Astrocyte (in vitro differentiated cells and primary cell): ENCODE measurements around the gene UBL4B. TPM values are rescaled to one million over a fixed set of nuclear protein-coding genes. Genes with fewer than 3 reads are reported as not detected.

Source experiments
- DNase-seq: peaks from one replicate; pipeline ENCODE4 v3.0.0-alpha.2; 2010; ENCODE audit warnings: low read depth
- FAIRE-seq: peaks from 2 replicates; lab custom pipeline; 2011; peaks lifted over from hg19 to GRCh38; lab: Jason Lieb, UNC
- H2AFZ ChIP-seq: 2 replicates; pipeline ENCODE4 v1.6.0; 2012; ENCODE audit warnings: low read depth, low read length, inconsistent platforms
- H3K27ac ChIP-seq: 2 replicates; pipeline ENCODE4 v1.5.1; 2011; ENCODE audit warnings: low read depth, low read length, inconsistent platforms
- H3K27me3 ChIP-seq: 2 replicates; pipeline ENCODE4 v1.6.0; 2011; ENCODE audit warnings: low read length, inconsistent platforms; ENCODE audit not compliant: insufficient read depth
- H3K36me3 ChIP-seq: 2 replicates; pipeline ENCODE4 v1.5.1; 2011; ENCODE audit warnings: low read length, inconsistent platforms; ENCODE audit not compliant: insufficient read depth
- H3K4me1 ChIP-seq: 2 replicates; pipeline ENCODE4 v1.5.1; 2011; ENCODE audit warnings: low read length, inconsistent platforms; ENCODE audit not compliant: insufficient read depth
- H3K4me2 ChIP-seq: 2 replicates; pipeline ENCODE4 v1.6.0; 2012; ENCODE audit warnings: low read length, inconsistent platforms
- H3K4me3 ChIP-seq: 2 replicates; pipeline ENCODE4 v1.5.1; 2011; ENCODE audit warnings: low read depth, mild to moderate bottlenecking, low read length, inconsistent platforms; ENCODE audit not compliant: insufficient read depth
- H3K79me2 ChIP-seq: 2 replicates; pipeline ENCODE4 v1.6.0; 2012; ENCODE audit warnings: mild to moderate bottlenecking, low read length, inconsistent platforms; ENCODE audit not compliant: insufficient read depth
- H3K9ac ChIP-seq: 2 replicates; pipeline ENCODE4 v1.6.0; 2012; ENCODE audit warnings: mild to moderate bottlenecking, low read length, inconsistent platforms
- H3K9me3 ChIP-seq: 2 replicates; pipeline ENCODE4 v1.5.1; 2012; ENCODE audit warnings: low read depth, mild to moderate bottlenecking, low read length, inconsistent platforms; ENCODE audit not compliant: insufficient read depth
- H4K20me1 ChIP-seq: 2 replicates; pipeline ENCODE4 v1.6.0; 2012; ENCODE audit warnings: low read length, inconsistent platforms; ENCODE audit not compliant: insufficient read depth
- H3K27ac Mint-ChIP-seq: one replicate; pipeline ENCODE4 v1.8.0; 2021; ENCODE audit warnings: mild to moderate bottlenecking, mixed read lengths; ENCODE audit not compliant: unreplicated experiment
- H3K27me3 Mint-ChIP-seq: one replicate; pipeline ENCODE4 v1.8.0; 2021; ENCODE audit warnings: low read depth, mixed read lengths; ENCODE audit not compliant: unreplicated experiment
- H3K36me3 Mint-ChIP-seq: one replicate; pipeline ENCODE4 v1.8.0; 2021; ENCODE audit warnings: low read depth, mixed read lengths; ENCODE audit not compliant: unreplicated experiment
- H3K4me1 Mint-ChIP-seq: one replicate; pipeline ENCODE4 v1.8.0; 2021; ENCODE audit warnings: low read depth, mixed read lengths; ENCODE audit not compliant: unreplicated experiment
- H3K4me3 Mint-ChIP-seq: one replicate; pipeline ENCODE4 v1.8.0; 2021; ENCODE audit warnings: mild to moderate bottlenecking, moderate library complexity, mixed read lengths; ENCODE audit not compliant: unreplicated experiment
- H3K9me3 Mint-ChIP-seq: one replicate; pipeline ENCODE4 v1.8.0; 2021; ENCODE audit warnings: mild to moderate bottlenecking, mixed read lengths; ENCODE audit not compliant: unreplicated experiment
- CTCF ChIP-seq: IDR thresholded peaks from 2 replicates; pipeline ENCODE4 v1.5.1; 2011; ENCODE audit warnings: low read depth, mild to moderate bottlenecking, inconsistent platforms, low read length, moderate library complexity; ENCODE audit not compliant: insufficient read depth
- EZH2 ChIP-seq: IDR thresholded peaks from 2 replicates; pipeline ENCODE4 v1.6.1; 2012; ENCODE audit warnings: mild to moderate bottlenecking, low read length, inconsistent platforms; ENCODE audit not compliant: insufficient read depth
- total RNA-seq: library from RNA; stranded (reverse); gene quantifications from 2 replicates; pipeline ENCODE4 v1.2.1, GENCODE V29; 2021

The UBL4B gene
- total RNA-seq, 1 donor from 2014 or later, result not detected

- H2AFZ ChIP-seq, result no peak overlapping the region
- Mint-ChIP-seq H3K9me3 (peaks cover 10% of the 10 kb centered on the region), H3K27me3 (peaks cover 80% of the 10 kb centered on the region), H3K27ac (peak overlapping the region; percentile 75), H3K4me3 (no peak overlapping the region), H3K4me1 (peaks cover 2% of the 10 kb centered on the region), H3K36me3 (peaks cover 5% of the 10 kb centered on the region)
- no peaks in the 10 kb centered on the region for H3K79me2 ChIP-seq
- H4K20me1 ChIP-seq, result peaks cover 24% of the 10 kb centered on the region
- no peak overlapping the region for H3K4me3 ChIP-seq
- no peak overlapping the region for H3K4me2 ChIP-seq
- H3K36me3 ChIP-seq, result no peaks in the 10 kb centered on the region
- no peak overlapping the region for H3K27ac ChIP-seq
- FAIRE-seq, result no peak
- H3K9me3 ChIP-seq, result peaks cover 8% of the 10 kb centered on the region
- no peak for DNase-seq
- no peak overlapping the region for H3K9ac ChIP-seq
- no peak for TF ChIP-seq CTCF
- TF ChIP-seq EZH2, result peak; percentile 2
- H3K27me3 ChIP-seq, result peaks cover 64% of the 10 kb centered on the region
- no peaks in the 10 kb centered on the region for H3K4me1 ChIP-seq
Observed at GRCh38 chr1:110067893-110068645, 44.2 kb upstream of the UBL4B start.

GRCh38 chr1:110068646-110069403, 43.4 kb upstream of the UBL4B start:
- H3K27me3 Mint-ChIP-seq, result peaks cover 84% of the 10 kb centered on the region
- Histone ChIP-seq H3K4me3 (no peak overlapping the region), H3K79me2 (no peaks in the 10 kb centered on the region), H3K36me3 (no peaks in the 10 kb centered on the region), H3K9ac (no peak overlapping the region), H3K27ac (no peak overlapping the region), H3K9me3 (peaks cover 8% of the 10 kb centered on the region), H3K4me2 (no peak overlapping the region), H2AFZ (no peak overlapping the region), H4K20me1 (peaks cover 24% of the 10 kb centered on the region), H3K27me3 (peaks cover 70% of the 10 kb centered on the region), H3K4me1 (no peaks in the 10 kb centered on the region)
- H3K4me3 Mint-ChIP-seq, result no peak overlapping the region
- H3K9me3 Mint-ChIP-seq, result peaks cover 10% of the 10 kb centered on the region
- TF ChIP-seq CTCF (no peak), EZH2 (no peak)
- peaks cover 2% of the 10 kb centered on the region for H3K4me1 Mint-ChIP-seq
- DNase-seq (no peak), FAIRE-seq (no peak)
- peak overlapping the region; percentile 75 for H3K27ac Mint-ChIP-seq
- H3K36me3 Mint-ChIP-seq, result peaks cover 5% of the 10 kb centered on the region
